GM21529 (cell line): ENCODE measurements around the gene OGA.

Experiments used
- ATAC-seq: cut with Tn5 transposase; IDR thresholded peaks from one replicate; pipeline ENCODE4 v1.9.1; 2021; ENCODE audit not compliant: unreplicated experiment

The OGA gene

DNA sequence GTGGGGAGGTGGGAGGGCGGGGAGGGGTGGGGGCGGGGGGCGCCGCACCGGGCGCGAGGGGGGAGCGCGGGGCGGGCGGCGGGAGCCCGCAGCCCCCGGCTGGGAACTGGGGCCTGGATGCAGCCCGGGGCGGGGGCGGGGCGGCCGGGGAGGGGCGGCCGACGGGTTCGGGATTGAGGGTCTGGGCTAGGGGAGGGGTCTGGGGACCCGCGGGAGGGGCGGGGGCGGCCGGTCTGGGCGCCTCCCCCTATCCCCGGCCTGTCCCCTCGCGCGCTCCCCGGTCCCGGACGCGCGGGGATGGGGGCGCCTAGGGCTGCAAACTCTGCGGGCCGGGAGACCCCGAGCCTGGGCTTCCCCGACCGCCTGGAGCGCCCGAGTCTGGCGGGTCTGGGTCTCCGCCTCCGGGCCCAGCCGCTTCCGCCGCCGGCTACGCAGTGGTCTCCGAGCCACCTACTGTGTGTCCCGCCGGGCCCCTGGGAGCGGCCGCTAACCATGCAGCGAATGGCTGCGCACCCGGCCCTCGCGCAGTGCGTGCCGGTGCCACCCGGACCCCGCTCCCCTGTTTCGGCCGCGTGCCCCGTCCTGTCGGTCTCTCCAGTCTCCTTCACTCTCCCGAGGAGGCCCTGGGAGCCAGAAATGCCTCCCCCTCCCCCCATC is 42.0 kb downstream of the OGA start:
- no peak for ATAC-seq

DNA sequence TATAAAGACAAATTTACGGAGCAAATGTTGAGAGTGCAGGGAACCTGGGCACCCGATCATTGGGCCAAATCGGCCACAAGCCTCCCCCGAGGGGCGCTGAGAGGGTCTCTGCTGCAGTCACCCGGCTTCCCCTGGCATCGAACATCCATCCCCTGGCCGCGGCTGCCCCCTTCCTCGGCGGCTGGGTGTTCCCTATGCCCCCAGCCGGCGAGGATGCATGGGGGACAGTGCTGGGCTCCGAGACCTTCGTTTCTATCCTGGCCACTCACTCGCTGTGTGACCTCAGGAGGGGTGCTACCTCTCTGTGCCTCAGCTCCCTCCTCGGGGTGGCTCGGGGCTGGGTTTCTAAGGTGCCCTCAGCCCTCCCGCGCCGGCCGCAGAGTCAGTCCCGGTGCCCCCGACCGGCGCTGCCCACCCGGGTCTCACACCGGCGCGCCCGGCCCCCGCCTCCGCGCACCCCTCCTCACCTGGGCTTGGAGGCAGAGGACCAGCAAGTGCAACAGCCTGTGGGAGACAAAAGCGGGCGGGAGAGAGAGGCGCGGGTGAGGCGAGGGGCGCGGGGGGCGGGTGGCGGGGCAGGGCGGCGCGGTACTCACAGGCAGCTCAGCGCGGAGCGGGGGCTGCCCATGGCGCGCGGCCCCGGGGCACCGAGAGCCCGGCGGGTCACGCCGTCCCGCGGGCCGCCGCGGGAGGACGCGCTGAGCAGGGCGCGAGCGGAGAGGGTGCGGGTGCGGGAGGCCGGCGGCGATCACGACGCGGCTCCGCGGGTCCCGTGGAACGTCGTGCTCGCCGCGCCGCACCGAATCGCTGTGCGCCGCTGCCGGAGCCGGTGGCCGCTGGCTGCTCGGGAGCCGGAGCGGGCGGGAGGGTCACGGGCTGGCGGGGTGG is 42.7 kb downstream of the OGA start, which contains the start of gene FGF8:
Gene FGF8, minus strand, starts transcription at position 842 of the 888 bp plus-strand sequence. Its CDS starts 214 bp downstream, at position 628.
- no peak for ATAC-seq

DNA sequence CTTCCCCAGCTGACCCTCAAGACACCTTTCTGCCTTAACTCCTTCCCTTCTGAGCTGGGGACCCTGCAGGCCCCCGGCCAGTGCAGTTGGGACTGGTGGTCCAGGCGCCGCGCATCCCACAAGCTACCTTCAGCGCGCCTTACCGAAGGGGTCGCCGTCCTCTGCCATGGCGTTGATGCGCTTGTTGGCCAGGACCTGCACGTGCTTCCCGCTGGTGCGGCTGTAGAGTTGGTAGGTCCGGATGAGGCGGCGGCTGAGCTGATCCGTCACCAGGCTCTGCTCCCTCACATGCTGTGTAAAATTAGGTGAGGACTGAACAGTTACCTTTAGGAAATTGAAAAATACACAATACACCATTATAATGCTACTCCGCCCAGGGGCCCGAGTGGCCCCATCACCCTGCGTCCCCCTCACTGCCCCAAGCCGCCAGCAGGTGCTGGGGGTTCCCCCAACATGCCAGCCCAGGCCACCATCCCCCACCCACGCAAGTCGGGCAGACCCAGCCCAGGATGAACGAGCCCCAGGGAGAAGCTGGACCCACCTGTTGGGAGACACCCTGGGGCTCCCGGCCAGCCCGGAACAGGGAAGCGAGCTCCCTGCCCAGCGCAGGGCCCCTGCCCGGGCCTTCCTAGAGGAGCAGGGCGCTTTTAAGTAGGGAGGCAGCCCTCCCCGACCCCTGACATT is 43.5 kb downstream of the OGA start:
- no peak for ATAC-seq

GRCh38 chr10:101773923-101774588 is 44.2 kb downstream of the OGA start:
- ATAC-seq = no peak

- no peak for ATAC-seq
Observed at GRCh38 chr10:101772895-101773761, 45.1 kb downstream of the OGA start.

- ATAC-seq = no peak
Observed at GRCh38 chr10:101772017-101772894, 46.0 kb downstream of the OGA start.

GRCh38 chr10:101771380-101771779 is 46.9 kb downstream of the OGA start:
- ATAC-seq = no peak

DNA sequence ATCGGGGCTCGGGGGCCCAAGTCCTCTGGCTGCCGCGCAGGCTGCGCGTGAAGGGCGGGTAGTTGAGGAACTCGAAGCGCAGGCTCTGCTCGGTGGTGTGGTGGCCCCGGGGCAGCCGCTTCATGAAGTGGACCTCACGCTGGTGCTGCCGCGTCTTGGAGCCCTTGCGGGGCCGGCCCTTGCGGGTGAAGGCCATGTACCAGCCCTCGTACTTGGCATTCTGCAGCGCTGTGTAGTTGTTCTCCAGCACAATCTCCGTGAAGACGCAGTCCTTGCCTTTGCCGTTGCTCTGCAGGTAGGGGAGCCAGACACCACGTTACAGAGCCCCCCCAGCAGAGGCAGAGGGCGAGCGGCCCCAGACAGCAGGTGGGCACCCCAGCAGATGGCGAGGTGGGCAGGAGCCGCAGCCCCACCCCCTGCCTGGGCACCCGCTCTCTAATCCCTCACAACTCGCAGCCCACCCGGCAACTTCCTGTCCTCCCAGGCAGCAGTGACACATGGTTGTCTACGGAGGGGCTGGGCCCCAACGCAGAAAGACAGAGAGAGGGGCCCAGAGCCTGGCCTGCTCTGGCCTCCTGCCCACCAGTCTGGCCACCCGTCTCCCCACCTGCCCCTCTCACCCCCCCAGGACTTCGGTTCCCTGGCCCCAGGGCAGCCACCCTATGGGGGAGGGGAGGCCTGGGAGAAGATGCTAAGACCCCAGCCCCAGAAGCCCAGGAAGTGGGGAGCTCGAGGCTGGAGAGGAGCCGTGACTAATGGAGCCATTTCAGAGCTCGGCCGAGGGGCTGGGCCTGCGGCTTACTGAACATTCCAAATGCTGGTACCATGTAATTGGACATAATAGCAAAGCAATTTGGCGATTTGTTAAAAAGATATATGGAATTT is 47.7 kb downstream of the OGA start:
- ATAC-seq = no peak

DNA sequence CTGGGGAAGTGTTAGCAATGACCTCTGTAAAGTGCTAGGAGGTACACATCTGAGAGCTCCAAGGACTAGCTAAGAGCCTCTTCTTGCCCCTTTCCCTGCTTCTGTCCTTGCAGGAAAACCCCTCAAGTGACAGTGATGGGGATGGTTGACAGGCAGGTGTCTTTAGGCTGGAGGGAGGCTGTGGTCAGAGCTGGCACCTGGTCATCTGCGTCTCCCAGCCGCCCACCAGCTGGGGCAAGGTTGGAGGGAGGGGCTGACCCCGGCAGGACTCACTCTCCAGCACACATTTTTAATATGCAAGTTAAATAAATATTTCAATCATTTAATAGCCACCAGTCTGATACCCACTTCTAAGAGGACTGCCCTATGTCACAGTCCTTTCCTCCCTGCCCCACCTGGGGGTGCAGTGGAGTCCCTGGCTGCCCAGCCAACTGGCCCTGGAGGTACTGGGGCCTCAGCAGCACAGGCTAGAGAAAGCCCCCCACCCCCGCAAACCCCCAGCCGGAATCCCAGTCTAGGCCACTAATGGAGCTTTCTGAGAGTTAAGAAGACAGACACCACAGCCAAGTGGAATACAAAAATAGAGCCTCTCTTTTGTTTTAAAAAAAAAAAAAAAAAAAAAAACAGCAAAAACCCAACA is 48.6 kb downstream of the OGA start:
- ATAC-seq = no peak

GRCh38 chr10:101768791-101769170 is 49.5 kb downstream of the OGA start:
- no peak for ATAC-seq

DNA sequence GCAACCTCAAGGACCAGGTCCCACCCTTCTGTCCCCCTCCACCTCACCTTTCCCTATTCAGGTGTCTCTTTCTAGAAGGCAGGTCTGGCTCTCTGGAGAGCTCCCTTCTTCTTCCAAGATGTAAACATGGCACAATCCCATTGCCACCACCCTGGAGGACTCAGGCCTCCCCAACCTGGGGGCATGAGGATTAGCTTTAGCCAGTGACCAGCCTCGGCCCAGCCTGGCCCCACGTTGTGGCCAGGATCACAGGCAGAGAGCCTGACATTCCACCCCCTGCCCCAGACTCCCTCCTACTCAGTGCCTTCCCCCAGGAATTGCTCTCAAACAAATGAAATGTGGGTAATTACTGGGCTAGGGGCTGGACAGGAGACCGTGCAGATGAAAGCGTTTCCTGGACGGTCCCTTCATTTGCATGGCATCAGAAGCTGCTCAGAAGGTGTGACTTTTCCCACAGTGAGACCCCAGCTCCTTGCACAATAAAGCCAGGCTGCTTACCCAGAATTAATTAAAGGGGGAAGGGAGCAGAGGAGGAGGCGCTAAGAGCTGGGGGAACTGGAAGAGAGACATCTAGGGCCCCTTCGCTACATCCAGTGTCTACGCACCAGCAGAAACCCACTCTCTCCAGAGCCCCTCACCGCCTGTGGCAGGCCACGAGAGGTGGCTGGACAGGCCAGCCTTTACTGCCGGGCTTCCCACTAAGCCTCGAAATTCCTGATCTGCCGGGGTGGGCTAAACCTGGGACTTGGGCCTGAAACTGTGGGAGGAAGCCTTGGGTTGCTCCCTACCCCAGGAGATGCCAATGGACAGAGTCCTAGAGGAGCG is 50.1 kb downstream of the OGA start:
- no peak for ATAC-seq

DNA sequence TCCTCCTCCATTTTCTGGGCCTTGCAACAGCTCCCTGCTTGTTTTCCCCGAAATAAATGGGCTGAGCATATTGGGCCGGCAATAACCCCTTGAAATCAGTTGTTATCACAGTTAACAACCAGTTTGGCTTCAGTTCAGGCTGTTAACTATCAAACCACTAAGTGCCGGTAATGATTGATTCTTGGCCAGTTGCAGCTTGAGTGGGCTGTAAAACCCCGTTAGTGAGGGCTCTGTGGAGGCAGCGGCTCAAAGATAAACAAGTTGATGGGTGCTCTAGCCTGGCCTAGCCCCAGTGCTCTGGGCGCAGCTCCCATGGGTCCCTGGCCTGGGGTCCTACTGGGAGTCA is 50.7 kb downstream of the OGA start:
- no peak for ATAC-seq

GRCh38 chr10:101766753-101767599 is 51.3 kb downstream of the OGA start:
- ATAC-seq = no peak

DNA sequence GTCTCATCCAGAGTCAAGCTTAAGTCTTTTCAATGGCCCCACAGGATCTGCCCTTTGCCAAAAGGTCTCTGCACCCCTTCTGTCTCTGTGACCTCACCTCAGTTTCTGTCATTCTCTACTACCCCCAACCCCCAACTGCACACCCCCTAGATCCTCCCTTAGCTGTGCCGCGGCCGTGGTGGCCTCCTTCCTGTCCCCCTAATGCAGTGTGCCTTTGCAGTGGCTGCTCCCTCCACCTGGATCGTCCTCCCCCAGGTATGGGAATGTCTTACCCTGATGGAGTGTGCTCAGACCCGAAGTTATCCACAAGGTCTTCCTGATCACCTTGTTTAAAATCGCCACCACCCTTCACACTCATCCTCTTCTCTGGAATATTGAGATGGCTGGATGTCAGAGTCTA is 51.9 kb downstream of the OGA start:
- ATAC-seq = no peak

DNA sequence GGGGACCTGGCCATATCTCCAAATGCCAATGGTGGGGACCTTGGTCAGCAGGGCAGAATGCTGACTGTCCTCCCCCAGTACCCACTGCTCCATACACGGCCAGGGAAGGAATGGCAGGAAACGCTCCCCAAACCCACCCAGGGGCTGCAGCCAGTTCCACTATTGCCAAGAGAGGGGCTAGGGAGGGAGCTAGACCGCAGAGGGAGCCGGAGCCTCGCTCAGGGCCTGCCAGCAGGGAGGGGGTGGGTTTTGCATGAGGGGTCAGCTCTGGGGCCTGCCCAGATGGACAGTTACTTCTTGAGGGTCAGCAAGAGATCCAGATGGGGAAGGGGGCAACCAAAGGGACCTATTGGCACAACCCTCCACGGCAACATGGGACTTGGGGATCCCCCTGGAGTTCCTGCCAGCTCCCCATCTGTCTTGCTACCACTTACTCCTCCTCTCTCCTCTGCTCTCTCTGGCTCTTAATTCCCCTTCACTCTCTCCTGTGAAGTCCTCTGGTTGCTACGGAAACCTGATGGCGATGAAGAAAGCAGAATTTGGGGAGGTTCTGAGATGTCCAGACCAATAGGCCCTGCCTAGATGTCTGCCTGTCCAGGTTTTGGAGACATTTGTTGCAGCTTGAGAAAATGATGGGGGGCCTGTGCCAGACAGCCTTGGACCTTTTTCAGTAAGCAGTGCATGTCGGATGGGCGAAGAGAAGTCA is 55.0 kb downstream of the OGA start:
- ATAC-seq = no peak

GRCh38 chr10:101762736-101763135 is 55.5 kb downstream of the OGA start:
- ATAC-seq = no peak
